ENCODE data around the gene GTPBP4.

DNA sequence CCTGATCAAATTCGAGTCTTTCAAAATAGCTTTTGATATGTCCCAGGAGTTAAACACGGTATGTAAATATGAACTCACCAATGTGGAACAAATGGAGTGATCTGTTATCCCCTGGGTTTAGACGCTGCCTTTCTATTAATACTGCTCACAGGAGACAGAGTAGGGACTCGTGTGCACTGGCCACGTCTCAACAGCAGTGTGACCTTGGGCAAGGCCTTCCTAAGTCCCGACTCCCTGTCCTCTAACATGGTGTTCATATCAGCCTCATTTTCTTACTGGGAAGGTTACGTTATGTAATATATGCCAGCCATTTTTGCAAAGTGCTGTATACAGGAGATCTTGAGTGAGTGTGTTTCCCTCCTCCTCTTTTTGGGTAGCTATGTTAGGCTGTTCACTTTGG is 69.8 kb downstream of the GTPBP4 start:
- TF ChIP-seq CTCF (IDR thresholded peaks at IDR 0.05) = no peak
- no peak for TF ChIP-seq POLR2A (IDR thresholded peaks at IDR 0.05)

Data from right lobe of liver (tissue), 4 donors.